Progenitor cell of endocrine pancreas (in vitro differentiated cells): Measurements from ENCODE around the gene CMYA5. TPM values are rescaled to one million over a fixed set of nuclear protein-coding genes. Genes with fewer than 3 reads are reported as not detected.

Experiments used
- DNase-seq: peaks from one replicate; pipeline ENCODE4 v3.0.0; 2021; ENCODE audit warnings: low spot score; ENCODE audit not compliant: unreplicated experiment
- H3K27ac Mint-ChIP-seq: 2 replicates; pipeline ENCODE4 v1.8.0; 2021; ENCODE audit warnings: mild to moderate bottlenecking, moderate library complexity, mixed read lengths
- H3K27me3 Mint-ChIP-seq: 2 replicates; pipeline ENCODE4 v1.8.0; 2021; ENCODE audit warnings: mixed read lengths
- H3K36me3 Mint-ChIP-seq: 2 replicates; pipeline ENCODE4 v1.8.0; 2022; ENCODE audit warnings: mixed read lengths; ENCODE audit not compliant: insufficient read depth
- H3K4me1 Mint-ChIP-seq: 2 replicates; pipeline ENCODE4 v1.8.0; 2021; ENCODE audit warnings: low read depth, mixed read lengths
- H3K4me3 Mint-ChIP-seq: 2 replicates; pipeline ENCODE4 v1.8.0; 2021; ENCODE audit warnings: low read depth, mild to moderate bottlenecking, moderate library complexity, mixed read lengths
- H3K9me3 Mint-ChIP-seq: 2 replicates; pipeline ENCODE4 v1.8.0; 2021; ENCODE audit warnings: low read depth, mixed read lengths
- CTCF ChIP-seq: fragments of 200-600 bp; sonication (generic); IDR thresholded peaks from one replicate; pipeline ENCODE4 v1.5.0; 2021; ENCODE audit warnings: antibody characterized with exemption, mild to moderate bottlenecking; ENCODE audit not compliant: unreplicated experiment
- total RNA-seq: library from RNA; stranded (reverse); gene quantifications from 2 replicates; pipeline ENCODE4 v1.2.1, GENCODE V29; 2021

The CMYA5 gene
- total RNA-seq, 1 donor from 2014 or later = 1.1 TPM

DNA sequence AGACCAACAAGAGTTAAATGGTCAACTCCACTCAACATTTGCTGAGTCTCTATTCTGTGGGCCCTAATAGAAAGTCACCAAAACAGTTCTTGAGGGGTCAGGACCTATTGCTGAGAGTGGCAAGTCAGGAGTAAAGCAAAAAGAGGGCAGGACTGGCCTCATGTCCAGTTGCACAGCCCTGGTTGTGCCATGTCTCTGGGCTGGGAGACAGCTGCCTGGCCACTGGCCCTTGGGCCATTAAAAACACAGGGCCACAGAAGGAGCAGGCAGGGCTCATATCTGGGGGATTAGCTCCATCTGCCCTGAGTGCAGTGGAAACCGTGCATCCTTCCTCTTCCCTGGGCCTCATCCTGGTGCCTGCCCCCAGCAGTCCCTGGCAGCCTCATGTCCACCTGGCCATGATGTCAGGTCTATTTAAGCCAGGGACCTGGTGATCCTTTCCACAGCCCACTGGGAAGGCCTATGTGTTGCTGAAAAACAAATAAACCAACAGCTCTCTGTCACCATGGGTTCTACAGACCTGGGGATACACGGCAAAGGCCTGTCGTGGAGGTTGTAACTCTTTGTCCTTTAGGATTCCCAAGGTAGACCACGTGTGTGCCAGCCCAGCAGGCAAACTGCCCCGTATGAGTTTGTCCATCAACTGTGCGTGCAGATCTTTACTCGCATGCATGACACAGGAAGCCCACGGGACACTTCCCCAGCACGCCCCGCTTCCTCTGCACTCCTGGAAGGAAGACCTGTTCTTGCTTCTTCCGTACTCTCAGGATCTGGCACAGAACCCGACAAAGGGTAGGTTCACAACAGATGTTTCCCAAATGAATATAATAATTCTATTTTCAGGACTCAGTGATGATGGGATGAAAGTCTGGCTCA, 152.6 kb downstream of the CMYA5 start:
- Mint-ChIP-seq H3K36me3 (no peaks in the 10 kb centered on the region), H3K9me3 (no peaks in the 10 kb centered on the region), H3K4me3 (no peak overlapping the region), H3K27me3 (peaks cover 11% of the 10 kb centered on the region), H3K4me1 (no peaks in the 10 kb centered on the region), H3K27ac (no peak overlapping the region)
- DNase-seq = no peak
- no peak for TF ChIP-seq CTCF

DNA sequence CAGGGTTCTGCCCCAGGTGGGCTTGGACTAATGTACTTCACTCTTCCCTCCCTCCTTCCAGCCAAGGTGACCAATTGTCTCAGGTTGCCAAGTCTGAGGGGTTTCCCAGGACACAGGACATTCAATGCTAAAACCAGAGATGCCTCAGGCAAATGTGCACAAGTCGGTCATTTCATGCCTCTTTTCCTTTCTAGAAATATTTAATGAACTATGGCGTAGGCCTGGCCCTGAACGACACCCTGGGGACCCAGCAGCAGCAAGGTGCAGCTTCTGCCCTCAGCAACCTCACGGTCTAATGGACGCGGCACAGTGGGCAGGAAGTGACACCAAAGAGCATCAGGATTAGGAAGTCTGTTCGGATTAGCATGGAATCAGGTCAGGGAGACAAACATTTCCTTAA, 153.4 kb downstream of the CMYA5 start:
- H3K4me3 Mint-ChIP-seq = no peak overlapping the region
- H3K27me3 Mint-ChIP-seq = peaks cover 14% of the 10 kb centered on the region
- no peak for TF ChIP-seq CTCF
- no peak overlapping the region for H3K27ac Mint-ChIP-seq
- DNase-seq = no peak
- no peaks in the 10 kb centered on the region for H3K4me1 Mint-ChIP-seq
- no peaks in the 10 kb centered on the region for H3K9me3 Mint-ChIP-seq
- no peaks in the 10 kb centered on the region for H3K36me3 Mint-ChIP-seq

DNA sequence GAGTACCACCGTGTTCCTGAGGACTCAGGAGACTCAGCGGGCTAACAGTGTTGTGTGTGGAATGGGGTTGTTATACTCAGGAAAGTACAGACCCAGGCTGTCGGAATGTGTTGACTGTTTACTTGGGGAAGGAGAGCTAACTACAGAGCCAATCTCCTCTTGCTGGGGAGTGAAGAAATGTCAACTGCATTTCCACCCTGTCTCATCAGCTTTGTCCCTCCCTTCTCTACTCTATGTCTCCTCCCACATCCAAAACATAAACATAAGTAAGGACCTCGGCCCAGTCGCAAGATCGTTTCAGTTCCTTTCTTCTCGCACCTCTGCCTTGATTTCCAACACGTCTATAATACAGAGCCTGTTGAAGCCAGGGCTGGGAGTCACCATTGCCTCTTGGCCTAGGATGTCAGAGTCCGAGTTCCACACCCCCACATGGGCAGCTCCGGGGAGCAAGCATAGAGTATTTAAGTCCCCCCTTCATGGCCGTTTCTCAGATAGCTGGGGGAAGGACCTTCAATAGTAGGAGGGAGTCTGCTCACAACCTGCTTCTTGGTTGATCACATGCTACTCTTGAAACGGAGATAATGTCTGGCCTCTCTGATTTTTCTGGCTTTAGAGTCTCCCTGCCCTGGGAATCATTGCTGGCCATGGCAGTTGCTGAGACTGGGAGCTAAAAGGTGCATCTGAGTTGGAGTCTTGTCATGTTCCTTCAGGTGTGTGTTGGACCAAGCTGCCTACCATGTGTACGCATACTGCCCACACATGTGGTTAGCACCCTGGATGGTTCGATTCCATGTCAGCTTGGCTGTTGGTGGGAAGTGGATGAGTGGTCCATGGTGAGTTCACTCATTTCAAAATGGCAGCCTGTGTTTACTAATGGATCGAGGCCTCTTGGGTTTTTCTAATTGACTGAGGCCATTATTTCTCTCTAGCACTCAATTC, 154.1 kb downstream of the CMYA5 start:
- Mint-ChIP-seq H3K4me3 (no peak overlapping the region), H3K27me3 (peaks cover 14% of the 10 kb centered on the region), H3K9me3 (no peaks in the 10 kb centered on the region), H3K27ac (no peak overlapping the region), H3K4me1 (no peaks in the 10 kb centered on the region), H3K36me3 (no peaks in the 10 kb centered on the region)
- no peak for TF ChIP-seq CTCF
- DNase-seq = no peak

DNA sequence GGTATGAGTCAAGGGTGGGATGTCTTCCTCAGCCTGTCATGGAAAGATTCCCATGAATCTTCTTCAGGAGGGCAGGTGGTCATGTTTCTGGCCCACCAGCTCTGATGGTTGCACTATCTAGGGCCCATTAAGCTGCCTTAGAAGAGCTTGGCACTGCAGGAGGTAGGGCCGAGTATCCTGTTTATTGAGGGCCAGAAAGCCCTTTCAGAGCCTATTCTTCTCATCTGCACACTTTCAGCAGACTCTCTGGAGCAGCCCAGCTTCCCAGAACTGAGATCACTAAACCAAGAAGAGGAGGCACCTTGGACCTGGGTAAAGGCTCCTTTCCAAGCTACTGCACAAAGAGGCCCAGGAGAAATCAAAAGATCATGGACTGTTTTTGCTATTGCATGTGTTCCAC, 154.9 kb downstream of the CMYA5 start:
- TF ChIP-seq CTCF = no peak
- no peak for DNase-seq
- H3K9me3 Mint-ChIP-seq = no peaks in the 10 kb centered on the region
- H3K27ac Mint-ChIP-seq = no peak overlapping the region
- no peaks in the 10 kb centered on the region for H3K36me3 Mint-ChIP-seq
- H3K27me3 Mint-ChIP-seq = peaks cover 14% of the 10 kb centered on the region
- no peaks in the 10 kb centered on the region for H3K4me1 Mint-ChIP-seq
- H3K4me3 Mint-ChIP-seq = no peak overlapping the region

- no peaks in the 10 kb centered on the region for H3K36me3 Mint-ChIP-seq
- H3K27ac Mint-ChIP-seq = no peak overlapping the region
- H3K27me3 Mint-ChIP-seq = peaks cover 7% of the 10 kb centered on the region
- H3K4me1 Mint-ChIP-seq = no peaks in the 10 kb centered on the region
- no peaks in the 10 kb centered on the region for H3K9me3 Mint-ChIP-seq
- no peak for TF ChIP-seq CTCF
- no peak overlapping the region for H3K4me3 Mint-ChIP-seq
- DNase-seq = no peak
These were observed 156.0 kb downstream of the CMYA5 start for GRCh38 chr5:79845448-79846197.
